B cell (primary cell): Measurements from ENCODE around the gene PPP2R5C.

Experiments
- CTCF ChIP-seq: fragments of 200-600 bp; IDR thresholded peaks from one replicate; pipeline ENCODE4 v1.8.0; 2022; ENCODE audit warnings: antibody characterized with exemption, mild to moderate bottlenecking
- EZH2 ChIP-seq: IDR thresholded peaks from 2 replicates; pipeline ENCODE4 v1.6.1; 2012; ENCODE audit warnings: borderline replicate concordance, low read depth, mild to moderate bottlenecking, moderate library complexity, low read length; ENCODE audit not compliant: insufficient read depth, poor library complexity, severe bottlenecking

GRCh38 chr14:101963656-101964296 is 202.3 kb downstream of the PPP2R5C start:
- TF ChIP-seq CTCF (no peak), EZH2 (no peak)
